Brain microvascular endothelial cell (primary cell): ENCODE measurements around the gene SLC9A6.
"Not testable (repeated sequence)": the region's sequence is repeated elsewhere in the genome, so short reads cannot be mapped to it uniquely, and the experiment has no call there.

Experiments
- DNase-seq: peaks from one replicate; pipeline ENCODE4 v3.0.0-alpha.2; 2020
- H3K27ac ChIP-seq: fragments of 250-450 bp; sonication (Bioruptor Pico); 2 replicates; pipeline ENCODE4 v1.5.1; 2020; ENCODE audit warnings: mild to moderate bottlenecking, moderate library complexity
- H3K27me3 ChIP-seq: fragments of 250-450 bp; sonication (Bioruptor Pico); replicated peaks from 2 replicates; pipeline ENCODE4 v1.5.1; 2020; ENCODE audit warnings: mild to moderate bottlenecking
- H3K36me3 ChIP-seq: fragments of 250-450 bp; sonication (Bioruptor Pico); replicated peaks from 2 replicates; pipeline ENCODE4 v1.5.1; 2020; ENCODE audit warnings: mild to moderate bottlenecking
- H3K4me3 ChIP-seq: 2 replicates; pipeline ENCODE4 v1.5.1; 2011; ENCODE audit warnings: low read depth, mild to moderate bottlenecking, control low read depth, low read length, moderate library complexity
- CTCF ChIP-seq: IDR thresholded peaks from 2 replicates; pipeline ENCODE4 v1.5.1; 2011; ENCODE audit warnings: low read depth, mild to moderate bottlenecking, moderate library complexity, low read length, control low read depth, inconsistent platforms; ENCODE audit errors: missing control alignments
- in situ Hi-C: cut with HindIII; loops from 2 replicates; pipeline ENCODE4 v1.10.0; 2017; ENCODE audit warnings: low sequenced_read_pairs, low pct_ligation_motif_present

The SLC9A6 gene

DNA sequence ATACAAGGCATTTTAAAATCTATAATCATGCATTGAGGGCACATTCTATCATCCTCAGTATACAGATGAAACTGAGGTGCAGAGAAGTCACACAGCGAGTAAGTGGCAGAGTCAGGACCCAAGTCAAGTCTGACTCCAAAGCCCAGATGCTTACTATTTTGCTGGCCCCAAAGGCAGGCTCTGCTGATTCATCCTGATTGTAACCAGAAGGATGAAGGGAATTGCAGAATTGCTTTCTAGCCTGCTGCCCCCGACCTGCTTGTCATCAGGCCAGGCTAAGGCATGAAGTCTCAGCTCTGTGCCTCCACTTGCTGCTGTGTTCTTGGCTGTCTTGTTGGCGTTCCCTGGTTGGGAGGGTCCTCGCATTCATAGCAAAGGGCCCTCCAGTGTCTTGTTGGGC is 62.7 kb downstream of the SLC9A6 start:
- Histone ChIP-seq H3K36me3 (no peaks in the 10 kb centered on the region), H3K27me3 (no peaks in the 10 kb centered on the region), H3K27ac (no peak overlapping the region), H3K4me3 (no peak overlapping the region)
- no peak for TF ChIP-seq CTCF
- in situ Hi-C loops, result no loop called here
- DNase-seq, result peak; percentile 25

DNA sequence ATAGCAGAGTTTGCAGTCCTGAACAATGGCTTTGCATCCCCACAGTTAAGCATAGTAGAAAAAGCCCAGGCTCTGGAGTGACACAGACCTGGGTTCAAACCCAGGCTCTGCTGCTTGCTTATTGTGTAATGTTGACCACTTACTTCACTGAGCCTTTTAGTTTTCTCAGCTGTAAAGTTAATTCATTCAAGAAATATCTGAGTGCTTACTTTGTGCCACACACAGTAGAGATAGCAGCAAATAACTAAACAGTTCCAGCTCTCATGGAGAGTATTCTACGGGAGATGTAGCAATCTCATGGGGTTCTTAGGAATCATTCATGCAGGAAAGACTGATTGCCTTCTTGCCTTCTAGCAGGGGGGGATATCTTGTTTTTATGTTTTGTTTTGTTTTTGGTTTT is 63.2 kb downstream of the SLC9A6 start:
- Histone ChIP-seq H3K4me3 (no peak overlapping the region), H3K36me3 (no peaks in the 10 kb centered on the region), H3K27ac (no peak overlapping the region), H3K27me3 (no peaks in the 10 kb centered on the region)
- no peak for DNase-seq
- no peak for TF ChIP-seq CTCF
- in situ Hi-C loops, result no loop called here

GRCh38 chrX:136049608-136050007 is 64.4 kb downstream of the SLC9A6 start:
- no peak for DNase-seq
- no peak for TF ChIP-seq CTCF
- H3K4me3 ChIP-seq, result no peak overlapping the region
- no peaks in the 10 kb centered on the region for H3K27me3 ChIP-seq
- no peak overlapping the region for H3K27ac ChIP-seq
- in situ Hi-C loops, result no loop called here
- H3K36me3 ChIP-seq, result no peaks in the 10 kb centered on the region

- DNase-seq, H3K27ac ChIP-seq, H3K36me3 ChIP-seq, H3K27me3 ChIP-seq, H3K4me3 ChIP-seq, in situ Hi-C loops: not testable (repeated sequence)
Measured at GRCh38 chrX:136050875-136051274, 65.6 kb downstream of the SLC9A6 start.

- in situ Hi-C loops, result no loop called here
- no peak overlapping the region for H3K4me3 ChIP-seq
- TF ChIP-seq CTCF, result no peak
- no peak for DNase-seq
- H3K36me3 ChIP-seq, result no peaks in the 10 kb centered on the region
- no peak overlapping the region for H3K27ac ChIP-seq
- no peaks in the 10 kb centered on the region for H3K27me3 ChIP-seq
Measured at GRCh38 chrX:136051611-136052010, 66.4 kb downstream of the SLC9A6 start.

GRCh38 chrX:136055651-136056221 is 70.5 kb downstream of the SLC9A6 start:
- DNase-seq, result peak; percentile 71
- Histone ChIP-seq H3K4me3 (no peak overlapping the region), H3K36me3 (no peaks in the 10 kb centered on the region), H3K27me3 (no peaks in the 10 kb centered on the region), H3K27ac (peak overlapping the region; percentile 58)
- in situ Hi-C loops, result no loop called here
- TF ChIP-seq CTCF, result no peak
